ENCODE measurements around the gene SOAT2.

SOAT2 gene

DNA sequence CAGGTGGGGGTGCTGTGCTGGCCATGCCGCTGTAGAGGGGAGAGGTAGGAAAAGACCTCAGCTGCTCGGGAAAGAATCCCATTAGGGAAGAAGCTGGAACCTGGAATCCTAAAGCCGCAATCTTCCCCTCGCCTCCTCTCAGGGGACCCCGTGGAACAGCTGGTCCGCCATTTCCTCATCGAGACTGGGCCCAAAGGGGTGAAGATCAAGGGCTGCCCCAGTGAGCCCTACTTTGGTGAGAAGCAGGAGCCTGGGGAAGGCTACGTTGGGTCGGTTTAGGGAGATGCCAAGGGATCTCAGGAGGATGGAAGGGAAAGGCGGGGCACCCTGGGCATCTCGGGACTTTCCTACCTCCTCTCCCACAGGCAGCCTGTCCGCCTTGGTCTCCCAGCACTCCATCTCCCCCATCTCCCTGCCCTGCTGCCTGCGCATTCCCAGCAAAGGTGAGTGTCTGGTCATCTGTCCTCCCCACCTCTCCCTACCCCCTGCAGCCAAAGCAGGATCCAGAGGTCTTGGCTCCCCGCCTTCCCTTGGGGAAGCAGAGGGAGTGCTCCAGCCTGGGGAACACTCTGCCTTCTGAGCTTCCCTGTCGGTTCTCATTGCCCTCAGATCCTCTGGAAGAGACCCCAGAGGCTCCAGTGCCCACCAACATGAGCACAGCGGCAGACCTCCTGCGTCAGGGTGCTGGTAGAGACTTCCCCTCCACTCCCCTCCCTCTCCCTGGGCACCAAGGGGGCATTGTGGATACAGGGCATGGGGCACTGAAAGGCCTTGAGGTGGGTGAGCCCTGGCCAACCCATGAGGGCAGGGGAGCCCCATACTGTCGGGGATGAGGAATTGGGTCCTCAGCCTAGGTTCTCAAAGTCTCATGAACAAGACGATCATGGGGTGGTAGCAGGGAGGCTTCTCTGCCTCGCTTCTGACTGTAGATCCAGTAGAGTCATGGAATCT lies 41.0 kb upstream of the SOAT2 start:
- H3K4me3 ChIP-seq (ENCODE audit: low read depth, low read length): no peak overlapping the region
- DNase-seq (ENCODE audit: low read depth): no peak
- TF ChIP-seq CTCF (conservative IDR thresholded peaks at IDR 0.05; ENCODE audit: low read depth, low read length): no peak

GRCh38 chr12:53062977-53063707 lies 40.1 kb upstream of the SOAT2 start:
- TF ChIP-seq CTCF (conservative IDR thresholded peaks at IDR 0.05; ENCODE audit: low read depth, low read length): peak; percentile 23
- no peak for DNase-seq (ENCODE audit: low read depth)
- no peak overlapping the region for H3K4me3 ChIP-seq (ENCODE audit: low read depth, low read length)

DNA sequence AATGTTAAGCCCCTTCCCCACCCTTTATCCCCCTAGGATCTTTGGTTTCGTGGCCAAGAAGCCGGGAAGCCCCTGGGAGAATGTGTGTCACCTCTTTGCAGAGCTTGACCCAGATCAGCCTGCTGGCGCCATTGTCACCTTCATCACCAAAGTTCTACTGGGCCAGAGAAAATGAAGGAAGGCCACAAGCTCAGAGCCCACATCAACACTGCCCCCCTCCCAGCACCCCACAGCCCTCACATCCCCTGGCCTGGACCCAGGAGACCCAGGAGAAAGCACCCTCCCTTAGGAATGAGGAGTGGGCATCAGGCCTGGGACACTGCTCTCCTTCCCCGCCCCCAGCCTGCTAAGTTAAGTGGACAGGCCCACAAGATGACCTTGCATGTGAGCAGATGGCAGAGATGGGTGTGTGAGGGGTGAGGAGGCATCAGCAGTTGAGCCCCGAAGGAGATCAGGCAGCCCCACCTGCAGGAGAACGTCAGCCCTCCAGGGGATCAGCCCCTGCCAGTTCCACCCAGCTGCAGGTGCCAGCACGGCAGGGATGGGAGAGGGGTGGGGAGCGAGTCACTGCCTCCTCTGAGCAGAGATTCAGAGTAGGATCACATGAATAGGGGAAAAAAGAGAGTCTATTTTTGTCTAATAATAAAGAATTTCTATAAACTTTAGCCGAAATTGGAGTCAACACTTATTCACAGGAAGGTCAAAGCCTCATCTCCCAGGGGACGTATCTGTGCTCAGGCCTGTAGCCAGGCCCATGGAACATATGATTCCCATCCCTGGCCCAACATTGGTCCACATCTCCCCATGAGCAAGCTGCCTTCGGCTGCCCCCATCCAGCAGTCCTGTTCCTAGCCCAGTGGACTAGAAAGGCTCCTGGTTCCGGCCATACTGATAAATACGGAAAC lies 39.3 kb upstream of the SOAT2 start:
- no peak overlapping the region for H3K4me3 ChIP-seq (ENCODE audit: low read depth, low read length)
- TF ChIP-seq CTCF (conservative IDR thresholded peaks at IDR 0.05; ENCODE audit: low read depth, low read length): no peak
- DNase-seq (ENCODE audit: low read depth): peak; percentile 93

DNA sequence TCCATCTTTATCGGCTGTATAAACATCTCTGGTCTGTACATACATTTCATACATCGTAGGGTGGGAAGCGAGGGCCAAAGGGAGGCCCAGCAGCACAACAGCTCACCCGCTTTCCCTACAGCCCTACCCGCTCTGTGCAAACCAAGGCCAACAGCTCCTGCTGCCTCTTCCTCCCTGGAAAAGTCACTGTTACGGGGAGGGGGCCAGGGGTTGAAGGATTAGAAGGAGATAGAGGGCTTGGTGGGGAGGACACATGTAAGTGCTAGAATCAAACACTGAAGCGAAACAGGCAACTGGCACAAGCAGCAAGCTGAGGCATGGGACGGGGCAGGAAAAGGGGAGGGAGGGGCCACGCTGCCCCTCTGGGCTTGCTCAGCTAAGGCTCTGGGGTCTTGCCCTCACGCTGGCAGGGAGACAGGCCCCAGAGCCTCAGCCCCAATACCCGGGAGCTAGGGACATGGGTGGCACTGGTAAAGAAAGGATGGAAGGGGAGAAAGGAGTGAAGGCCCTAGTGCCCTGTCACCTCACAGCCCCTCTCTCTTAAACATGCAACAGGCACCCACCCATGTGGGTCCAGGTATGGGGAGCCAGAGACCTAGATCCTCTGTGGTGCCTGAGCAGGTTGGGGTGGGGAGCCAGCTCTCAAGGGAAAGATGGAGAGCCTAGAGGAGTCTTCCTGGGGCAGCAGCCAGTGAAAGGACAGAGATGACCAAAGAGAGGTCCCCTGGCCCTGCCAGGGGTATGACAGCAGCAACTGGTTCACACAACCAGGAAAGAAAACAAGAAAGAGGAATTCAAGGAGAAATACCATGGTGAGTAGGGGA lies 38.5 kb upstream of the SOAT2 start:
- DNase-seq (ENCODE audit: low read depth): no peak
- TF ChIP-seq CTCF (conservative IDR thresholded peaks at IDR 0.05; ENCODE audit: low read depth, low read length): no peak
- H3K4me3 ChIP-seq (ENCODE audit: low read depth, low read length): no peak overlapping the region

DNA sequence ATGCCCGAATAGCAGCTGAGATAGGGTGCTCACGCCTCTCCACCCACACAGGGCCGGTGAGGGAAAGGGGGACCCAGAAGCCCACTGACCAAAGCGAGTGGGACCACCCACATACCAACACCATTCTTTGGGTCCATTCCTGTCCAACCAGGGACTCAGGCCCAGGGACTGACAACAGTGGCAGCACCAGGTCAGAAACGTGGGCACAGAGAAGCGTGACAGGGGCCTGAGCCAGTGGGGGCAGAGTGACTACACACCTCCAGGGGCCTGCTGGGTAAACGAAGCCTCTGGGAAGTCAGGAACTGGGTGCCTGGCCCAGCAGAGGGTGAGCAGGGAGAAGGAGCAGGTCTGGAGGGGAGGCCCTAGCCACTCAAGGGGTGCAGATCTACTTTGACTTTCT lies 37.8 kb upstream of the SOAT2 start:
- no peak for TF ChIP-seq CTCF (conservative IDR thresholded peaks at IDR 0.05; ENCODE audit: low read depth, low read length)
- DNase-seq (ENCODE audit: low read depth): no peak
- H3K4me3 ChIP-seq (ENCODE audit: low read depth, low read length): no peak overlapping the region
